HEK293T (cell line): ENCODE data around the gene ZNF665.

Experiments used
- BHLHE40 ChIP-seq: fragments of 450-650 bp; IDR thresholded peaks from 2 replicates; pipeline ENCODE4 v1.6.1; 2016; ENCODE audit warnings: mild to moderate bottlenecking, moderate library complexity, borderline replicate concordance
- FOXK2 ChIP-seq: fragments of 450-650 bp; IDR thresholded peaks from 2 replicates; pipeline ENCODE4 v1.6.1; 2016; ENCODE audit warnings: mild to moderate bottlenecking
- HDGF ChIP-seq: fragments of 450-650 bp; IDR thresholded peaks from 2 replicates; pipeline ENCODE4 v1.6.1; 2017; ENCODE audit warnings: antibody characterized with exemption, borderline replicate concordance
- LEF1 ChIP-seq: fragments of 450-650 bp; IDR thresholded peaks from 2 replicates; pipeline ENCODE4 v1.6.1; 2017; ENCODE audit warnings: mild to moderate bottlenecking, borderline replicate concordance
- SP1 ChIP-seq: fragments of 450-650 bp; IDR thresholded peaks from 2 replicates; pipeline ENCODE4 v1.6.1; 2017
- TARDBP ChIP-seq: fragments of 450-650 bp; IDR thresholded peaks from 2 replicates; pipeline ENCODE4 v1.6.1; 2016

GRCh38 chr19:53161123-53161522 is 32.0 kb downstream of the ZNF665 start:
- no peak for TF ChIP-seq TARDBP
- TF ChIP-seq HDGF = no peak
- TF ChIP-seq FOXK2 = no peak
- no peak for TF ChIP-seq BHLHE40
- no peak for TF ChIP-seq SP1
- TF ChIP-seq LEF1 = no peak
